H9 (cell line): Measurements from ENCODE around the gene ACOXL. TPM values are rescaled to one million over a fixed set of nuclear protein-coding genes. Genes with fewer than 3 reads are reported as not detected.

Experiments
- DNase-seq: peaks from one replicate; pipeline ENCODE4 v3.0.0-alpha.2; 2017
- H2AFZ ChIP-seq: one replicate; pipeline ENCODE4 v1.6.1; 2013; ENCODE audit warnings: mild to moderate bottlenecking, low read length, control low read depth, moderate library complexity
- H2AK5ac ChIP-seq: 2 replicates; pipeline ENCODE4 v1.6.1; 2013; ENCODE audit warnings: low read length, control low read depth, mixed read lengths; ENCODE audit not compliant: insufficient read length
- H2BK120ac ChIP-seq: one replicate; pipeline ENCODE4 v1.6.1; 2013; ENCODE audit warnings: low read depth, mild to moderate bottlenecking, low read length, control low read depth, inconsistent platforms; ENCODE audit not compliant: poor library complexity, severe bottlenecking
- H2BK12ac ChIP-seq: 2 replicates; pipeline ENCODE4 v1.6.1; 2013; ENCODE audit warnings: low read length, control low read depth, mixed read lengths, low read depth; ENCODE audit not compliant: insufficient read length
- H2BK15ac ChIP-seq: 2 replicates; pipeline ENCODE4 v1.6.1; 2013; ENCODE audit warnings: low read depth, low read length, control low read depth
- H2BK20ac ChIP-seq: one replicate; pipeline ENCODE4 v1.6.1; 2013; ENCODE audit warnings: low read depth, mild to moderate bottlenecking, low read length, control low read depth, inconsistent platforms; ENCODE audit not compliant: poor library complexity, severe bottlenecking
- H2BK5ac ChIP-seq: 2 replicates; pipeline ENCODE4 v1.6.1; 2013; ENCODE audit warnings: low read length, control low read depth, mixed read lengths; ENCODE audit not compliant: insufficient read length
- H3K14ac ChIP-seq: 2 replicates; pipeline ENCODE4 v1.6.1; 2013; ENCODE audit warnings: low read length, control low read depth; ENCODE audit not compliant: insufficient read depth
- H3K18ac ChIP-seq: 2 replicates; pipeline ENCODE4 v1.6.1; 2013; ENCODE audit warnings: low read depth, mild to moderate bottlenecking, mixed read lengths, low read length, control low read depth; ENCODE audit not compliant: insufficient read length
- H3K23ac ChIP-seq: 2 replicates; pipeline ENCODE4 v1.6.1; 2013; ENCODE audit warnings: low read length, control low read depth, mixed read lengths, low read depth; ENCODE audit not compliant: insufficient read length
- H3K23me2 ChIP-seq: 2 replicates; pipeline ENCODE4 v1.6.1; 2013; ENCODE audit warnings: low read depth, mild to moderate bottlenecking, mixed read lengths, low read length, control low read depth; ENCODE audit not compliant: insufficient read length, poor library complexity, severe bottlenecking
- H3K27ac ChIP-seq: 2 replicates; pipeline ENCODE4 v1.5.1; 2013; ENCODE audit warnings: low read length, control low read depth, mixed read lengths, low read depth; ENCODE audit not compliant: insufficient read length
- H3K27me3 ChIP-seq: 2 replicates; pipeline ENCODE4 v1.6.1; 2013; ENCODE audit warnings: low read length, control low read depth, inconsistent platforms; ENCODE audit not compliant: insufficient read depth
- H3K4ac ChIP-seq: 2 replicates; pipeline ENCODE4 v1.6.1; 2013; ENCODE audit warnings: low read depth, mild to moderate bottlenecking, control low read depth, inconsistent platforms, low read length, moderate library complexity
- H3K4me1 ChIP-seq: 2 replicates; pipeline ENCODE4 v1.6.1; 2013; ENCODE audit warnings: low read length, control low read depth, inconsistent platforms; ENCODE audit not compliant: insufficient read depth
- H3K4me2 ChIP-seq: 2 replicates; pipeline ENCODE4 v1.6.1; 2013; ENCODE audit warnings: low read length, control low read depth, mixed read lengths; ENCODE audit not compliant: insufficient read length, insufficient read depth
- H3K56ac ChIP-seq: 2 replicates; pipeline ENCODE4 v1.6.1; 2013; ENCODE audit warnings: low read depth, mild to moderate bottlenecking, mixed read lengths, low read length, control low read depth; ENCODE audit not compliant: insufficient read length
- H3K79me1 ChIP-seq: 2 replicates; pipeline ENCODE4 v1.6.1; 2013; ENCODE audit warnings: low read depth, mild to moderate bottlenecking, moderate library complexity, low read length, control low read depth, inconsistent platforms; ENCODE audit not compliant: insufficient read depth, poor library complexity, severe bottlenecking
- H3K79me2 ChIP-seq: 2 replicates; pipeline ENCODE4 v1.6.1; 2013; ENCODE audit warnings: low read length, control low read depth, inconsistent platforms; ENCODE audit not compliant: insufficient read depth
- H3K9ac ChIP-seq: 2 replicates; pipeline ENCODE4 v1.6.1; 2013; ENCODE audit warnings: low read length, control low read depth, mixed read lengths; ENCODE audit not compliant: insufficient read length; ENCODE audit errors: extremely low read depth
- H3K9me3 ChIP-seq: one replicate; pipeline ENCODE4 v1.6.1; 2013; ENCODE audit warnings: low read depth, low read length, inconsistent platforms; ENCODE audit not compliant: control insufficient read depth
- H3T11ph ChIP-seq: one replicate; pipeline ENCODE4 v1.6.1; 2013; ENCODE audit warnings: mild to moderate bottlenecking, low read length, control low read depth, inconsistent platforms
- H4K20me1 ChIP-seq: one replicate; pipeline ENCODE4 v1.6.1; 2013; ENCODE audit not compliant: control insufficient read depth, insufficient read length, insufficient read depth
- H4K5ac ChIP-seq: 2 replicates; pipeline ENCODE4 v1.6.1; 2013; ENCODE audit warnings: low read depth, mild to moderate bottlenecking, mixed read lengths, low read length, control low read depth; ENCODE audit not compliant: insufficient read length
- H4K8ac ChIP-seq: replicated peaks from 2 replicates; pipeline ENCODE4 v1.6.1; 2013; ENCODE audit warnings: low read length, control low read depth, mixed read lengths, low read depth; ENCODE audit not compliant: insufficient read length
- H4K91ac ChIP-seq: 2 replicates; pipeline ENCODE4 v1.6.1; 2013; ENCODE audit warnings: low read depth, mild to moderate bottlenecking, moderate library complexity, mixed read lengths, low read length, control low read depth; ENCODE audit not compliant: insufficient read length
- H3K27ac Mint-ChIP-seq, 3 experiments: 2 replicates in 2 of 3; 3 replicates in 1 of 3; pipeline ENCODE4 v1.8.0; 2020 to 2021; ENCODE audit warnings: mixed read lengths in 3 of 3, mild to moderate bottlenecking in 1 of 3, moderate library complexity in 1 of 3
- H3K27me3 Mint-ChIP-seq: 2 replicates; pipeline ENCODE4 v1.8.0; 2021; ENCODE audit warnings: low read depth, mild to moderate bottlenecking, moderate library complexity, mixed read lengths
- H3K36me3 Mint-ChIP-seq, 3 experiments: 2 replicates in 2 of 3; 3 replicates in 1 of 3; pipeline ENCODE4 v1.8.0; 2020 to 2021; ENCODE audit warnings: low read depth in 3 of 3, mixed read lengths in 3 of 3; ENCODE audit not compliant: insufficient read depth in 1 of 3
- H3K4me1 Mint-ChIP-seq, 2 experiments: 2 replicates each; pipeline ENCODE4 v1.8.0; 2020; ENCODE audit warnings: mixed read lengths in 2 of 2
- H3K4me3 Mint-ChIP-seq, 2 experiments: 2 replicates in 1 of 2; 3 replicates in 1 of 2; pipeline ENCODE4 v1.8.0; 2020 to 2021; ENCODE audit warnings: mild to moderate bottlenecking in 2 of 2, mixed read lengths in 2 of 2, moderate library complexity in 1 of 2
- H3K9me3 Mint-ChIP-seq, 2 experiments: 2 replicates in 1 of 2; 3 replicates in 1 of 2; pipeline ENCODE4 v1.8.0; 2020; ENCODE audit warnings: mild to moderate bottlenecking in 2 of 2, mixed read lengths in 2 of 2, moderate library complexity in 1 of 2
- CTCF ChIP-seq: fragments of 200-600 bp; sonication (generic); conservative IDR thresholded peaks from 3 replicates; pipeline ENCODE4 v1.8.0; 2021; ENCODE audit warnings: antibody characterized with exemption, mild to moderate bottlenecking
- WGBS: extraction: QIAGEN DNeasy Blood & Tissue Kit; methylation state at CpG from one replicate; pipeline ENCODE4 v1.1.7; 2013; ENCODE audit warnings: missing lambda C conversion rate, low lambda C conversion rate, mixed read lengths; ENCODE audit not compliant: insufficient read length; ENCODE audit errors: extremely low coverage; 5-methylcytosine and 5-hydroxymethylcytosine counted together
- total RNA-seq: library from RNA; stranded (reverse); gene quantifications from 2 replicates; pipeline ENCODE4 v1.2.1, GENCODE V29; 2021

Gene ACOXL
- total RNA-seq, 1 experiment from 2014 or later, result 37.6 TPM

- Histone ChIP-seq H3K56ac (no peak overlapping the region), H4K20me1 (no peaks in the 10 kb centered on the region), H2BK15ac (no peak overlapping the region), H3K18ac (no peak overlapping the region), H2AFZ (no peak overlapping the region), H3K4me1 (peaks cover 5% of the 10 kb centered on the region; the same call in 1 of the 2 replicates), H3K27me3 (no peaks in the 10 kb centered on the region), H3K14ac (no peak overlapping the region), H3K23me2 (no peaks in the 10 kb centered on the region), H4K8ac (no peak overlapping the region), H2BK120ac (no peak overlapping the region), H3K4me2 (no peak overlapping the region), H4K5ac (no peak overlapping the region), H2BK20ac (no peak overlapping the region), H2AK5ac (no peak overlapping the region), H3K79me2 (no peaks in the 10 kb centered on the region), H3K79me1 (no peaks in the 10 kb centered on the region), H3K4ac (no peak overlapping the region), H2BK12ac (no peak overlapping the region), H3T11ph (no peak overlapping the region), H3K27ac (no peak overlapping the region), H2BK5ac (no peak overlapping the region), H4K91ac (no peak overlapping the region), H3K9ac (no peak overlapping the region), H3K9me3 (no peaks in the 10 kb centered on the region), H3K23ac (no peak overlapping the region)
- no CpG with 5 or more reads among the region's 6 CpGs for WGBS
- no peak overlapping the region for H3K4me3 Mint-ChIP-seq
- peaks cover 13 to 15% of the 10 kb centered on the region in 2 experiments for H3K4me1 Mint-ChIP-seq
- no peaks in the 10 kb centered on the region for H3K9me3 Mint-ChIP-seq
- peaks cover 0 to 23% (median 13%) of the 10 kb centered on the region in 3 experiments; a peak in 4 of 7 replicates for H3K36me3 Mint-ChIP-seq
- DNase-seq, result no peak
- H3K27me3 Mint-ChIP-seq, result no peaks in the 10 kb centered on the region
- no peak for TF ChIP-seq CTCF
- no peak overlapping the region for H3K27ac Mint-ChIP-seq
Observed at GRCh38 chr2:111034606-111035005, 302.2 kb downstream of the ACOXL start.
